ENCODE results near the gene CASD1.

The CASD1 gene

DNA sequence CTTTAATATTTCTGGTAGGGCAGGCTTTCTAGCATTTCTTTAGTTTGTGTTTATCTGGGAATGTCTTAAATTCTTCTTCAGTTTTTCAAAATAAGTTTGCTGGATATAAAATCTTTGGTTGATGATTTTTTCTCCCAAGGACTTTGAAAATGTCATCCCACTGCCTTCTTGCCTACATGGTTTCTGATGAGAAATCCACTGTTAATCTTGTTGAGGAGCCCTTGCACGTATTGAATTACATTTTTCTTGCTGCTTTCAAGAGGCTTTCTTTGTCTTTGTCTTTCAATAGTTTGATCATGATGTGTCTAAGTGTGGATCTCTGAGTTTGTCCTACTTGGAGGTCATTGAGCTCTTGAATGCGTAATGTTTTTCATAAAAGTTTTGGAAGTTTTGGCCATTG, 66.0 kb downstream of the CASD1 start:
- no peak for DNase-seq (ENCODE audit: low read depth)
- H3K4me3 ChIP-seq (ENCODE audit: low read depth, low read length), result no peak overlapping the region
- TF ChIP-seq POLR2A (IDR thresholded peaks at IDR 0.05; ENCODE audit: extremely low read depth, insufficient read length) (no peak), MAX (IDR thresholded peaks at IDR 0.05; ENCODE audit: low read depth, low read length) (no peak), MYC (IDR thresholded peaks at IDR 0.05; ENCODE audit: low read depth, low read length) (no peak)
- TF ChIP-seq, protein P1, sequence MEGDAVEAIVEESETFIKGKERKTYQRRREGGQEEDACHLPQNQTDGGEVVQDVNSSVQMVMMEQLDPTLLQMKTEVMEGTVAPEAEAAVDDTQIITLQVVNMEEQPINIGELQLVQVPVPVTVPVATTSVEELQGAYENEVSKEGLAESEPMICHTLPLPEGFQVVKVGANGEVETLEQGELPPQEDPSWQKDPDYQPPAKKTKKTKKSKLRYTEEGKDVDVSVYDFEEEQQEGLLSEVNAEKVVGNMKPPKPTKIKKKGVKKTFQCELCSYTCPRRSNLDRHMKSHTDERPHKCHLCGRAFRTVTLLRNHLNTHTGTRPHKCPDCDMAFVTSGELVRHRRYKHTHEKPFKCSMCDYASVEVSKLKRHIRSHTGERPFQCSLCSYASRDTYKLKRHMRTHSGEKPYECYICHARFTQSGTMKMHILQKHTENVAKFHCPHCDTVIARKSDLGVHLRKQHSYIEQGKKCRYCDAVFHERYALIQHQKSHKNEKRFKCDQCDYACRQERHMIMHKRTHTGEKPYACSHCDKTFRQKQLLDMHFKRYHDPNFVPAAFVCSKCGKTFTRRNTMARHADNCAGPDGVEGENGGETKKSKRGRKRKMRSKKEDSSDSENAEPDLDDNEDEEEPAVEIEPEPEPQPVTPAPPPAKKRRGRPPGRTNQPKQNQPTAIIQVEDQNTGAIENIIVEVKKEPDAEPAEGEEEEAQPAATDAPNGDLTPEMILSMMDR (IDR thresholded peaks at IDR 0.05; ENCODE audit: low read depth, low read length), result no peak

DNA sequence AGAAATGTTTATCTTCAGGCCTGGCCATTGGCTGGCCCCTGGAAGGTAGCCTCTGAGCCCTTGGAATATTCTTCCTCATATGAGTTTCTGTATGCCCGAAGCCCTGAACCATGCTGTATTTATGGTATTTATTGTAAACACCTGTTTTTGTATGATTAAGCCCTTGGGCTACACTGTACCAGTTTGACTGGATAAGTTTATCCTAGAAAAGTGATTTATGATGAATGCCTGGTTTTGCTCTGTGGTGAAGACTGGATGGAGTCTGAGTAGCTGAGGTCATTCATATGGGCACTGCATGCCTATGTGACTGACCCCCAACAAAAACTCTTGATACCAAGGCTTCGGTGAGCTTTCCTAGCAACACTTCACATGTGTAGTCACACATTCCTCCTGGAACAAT, 66.7 kb downstream of the CASD1 start:
- DNase-seq (ENCODE audit: low read depth), result no peak
- TF ChIP-seq MAX (IDR thresholded peaks at IDR 0.05; ENCODE audit: low read depth, low read length) (no peak), POLR2A (IDR thresholded peaks at IDR 0.05; ENCODE audit: extremely low read depth, insufficient read length) (no peak), MYC (IDR thresholded peaks at IDR 0.05; ENCODE audit: low read depth, low read length) (no peak)
- TF ChIP-seq, protein P1 (IDR thresholded peaks at IDR 0.05; ENCODE audit: low read depth, low read length), result no peak
- H3K4me3 ChIP-seq (ENCODE audit: low read depth, low read length), result no peak overlapping the region

DNA sequence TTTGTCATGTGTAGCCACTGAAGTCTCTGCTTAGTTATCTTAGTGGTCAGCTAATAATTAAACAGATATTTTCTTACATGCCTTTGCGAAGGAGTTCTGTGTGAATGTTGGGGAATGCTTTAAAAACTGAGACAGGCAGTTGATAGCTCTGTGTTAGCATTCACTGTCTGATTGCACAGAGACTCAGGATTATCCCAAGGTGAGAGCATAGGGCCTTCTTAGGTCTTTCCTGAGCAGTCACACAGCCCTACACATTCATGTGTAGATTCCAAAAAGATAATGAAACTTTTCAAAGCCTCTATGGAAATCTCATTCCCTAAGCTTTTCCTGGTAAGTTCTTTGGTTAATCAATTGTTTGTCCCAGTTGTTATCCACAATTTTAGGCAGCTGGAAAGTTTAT, 67.7 kb downstream of the CASD1 start:
- no peak for TF ChIP-seq MAX (IDR thresholded peaks at IDR 0.05; ENCODE audit: low read depth, low read length)
- no peak for TF ChIP-seq POLR2A (IDR thresholded peaks at IDR 0.05; ENCODE audit: extremely low read depth, insufficient read length)
- TF ChIP-seq, protein P1 (IDR thresholded peaks at IDR 0.05; ENCODE audit: low read depth, low read length), result no peak
- TF ChIP-seq MYC (IDR thresholded peaks at IDR 0.05; ENCODE audit: low read depth, low read length), result no peak
- no peak for DNase-seq (ENCODE audit: low read depth)
- H3K4me3 ChIP-seq (ENCODE audit: low read depth, low read length), result no peak overlapping the region

DNA sequence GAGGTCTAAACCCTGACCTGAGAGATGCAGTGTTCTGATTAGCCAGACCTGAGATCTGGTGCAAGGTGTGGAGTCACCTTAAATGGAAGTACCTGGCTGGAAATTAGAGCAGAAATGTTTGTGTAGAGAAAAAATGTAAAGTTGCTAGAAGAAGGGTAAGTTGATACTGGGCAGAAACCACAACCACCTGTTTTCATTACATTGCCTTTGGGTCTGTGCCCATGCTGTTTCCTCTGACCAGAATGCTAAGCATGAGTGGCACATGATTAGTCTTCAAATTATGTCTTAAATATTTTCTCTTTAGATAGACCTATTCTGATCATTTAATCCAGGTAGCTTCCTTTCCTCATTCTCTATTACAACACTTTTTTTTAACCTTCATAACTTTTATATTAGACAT, 69.0 kb downstream of the CASD1 start:
- no peak overlapping the region for H3K4me3 ChIP-seq (ENCODE audit: low read depth, low read length)
- no peak for DNase-seq (ENCODE audit: low read depth)
- no peak for TF ChIP-seq MYC (IDR thresholded peaks at IDR 0.05; ENCODE audit: low read depth, low read length)
- TF ChIP-seq MAX (IDR thresholded peaks at IDR 0.05; ENCODE audit: low read depth, low read length), result no peak
- TF ChIP-seq, protein P1 (IDR thresholded peaks at IDR 0.05; ENCODE audit: low read depth, low read length), result no peak
- TF ChIP-seq POLR2A (IDR thresholded peaks at IDR 0.05; ENCODE audit: extremely low read depth, insufficient read length), result no peak

GRCh38 chr7:94579470-94579869, 69.9 kb downstream of the CASD1 start:
- no peak for DNase-seq (ENCODE audit: low read depth)
- no peak for TF ChIP-seq MAX (IDR thresholded peaks at IDR 0.05; ENCODE audit: low read depth, low read length)
- no peak for TF ChIP-seq MYC (IDR thresholded peaks at IDR 0.05; ENCODE audit: low read depth, low read length)
- TF ChIP-seq, protein P1 (IDR thresholded peaks at IDR 0.05; ENCODE audit: low read depth, low read length), result no peak
- no peak for TF ChIP-seq POLR2A (IDR thresholded peaks at IDR 0.05; ENCODE audit: extremely low read depth, insufficient read length)
- H3K4me3 ChIP-seq (ENCODE audit: low read depth, low read length), result no peak overlapping the region

DNA sequence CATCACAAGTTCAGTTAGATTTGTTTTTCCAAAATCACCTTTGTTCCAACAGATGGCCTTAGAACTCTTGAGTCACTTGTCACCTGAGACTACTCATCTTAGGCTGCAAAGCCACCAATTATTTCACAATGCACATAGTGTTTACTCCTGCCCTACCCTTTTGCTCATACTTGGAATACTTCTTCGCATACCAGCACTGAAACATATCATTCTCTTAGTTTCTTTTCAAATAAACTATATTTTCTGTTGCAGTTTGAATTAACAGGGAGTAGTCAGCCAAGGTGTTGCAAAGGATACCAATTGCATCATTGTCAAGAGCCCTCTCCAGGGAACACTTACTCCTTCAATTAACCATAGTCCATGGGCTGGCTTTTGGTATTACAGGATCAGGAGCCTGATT, 71.0 kb downstream of the CASD1 start:
- no peak overlapping the region for H3K4me3 ChIP-seq (ENCODE audit: low read depth, low read length)
- TF ChIP-seq MYC (IDR thresholded peaks at IDR 0.05; ENCODE audit: low read depth, low read length), result no peak
- DNase-seq (ENCODE audit: low read depth), result no peak
